Kidney capillary endothelial cell (primary cell): ENCODE results near the gene MYO16.

Experiments
- DNase-seq: peaks from one replicate; pipeline ENCODE4 v3.0.0-alpha.2; 2018; ENCODE audit warnings: low spot score

MYO16 gene

DNA sequence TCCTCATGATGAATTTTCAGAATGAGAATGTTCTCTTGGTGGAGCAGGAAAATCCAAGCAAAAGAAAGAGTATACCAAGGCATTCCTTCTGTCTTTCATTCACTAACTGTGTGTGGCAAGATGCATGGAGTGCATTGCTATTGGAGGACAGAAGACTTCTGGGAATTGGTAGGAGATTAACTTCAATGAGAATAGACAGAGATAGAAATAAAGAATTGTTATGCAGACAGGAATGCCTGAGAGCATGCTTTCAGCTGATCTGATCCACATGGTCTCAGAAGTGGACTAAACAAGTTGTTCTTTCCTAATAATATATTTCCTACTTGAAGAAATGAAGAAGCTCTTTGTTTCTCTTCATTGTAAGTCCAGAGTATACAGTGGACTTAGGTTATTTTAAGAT is 303.6 kb downstream of the MYO16 start:
- DNase-seq, result no peak

DNA sequence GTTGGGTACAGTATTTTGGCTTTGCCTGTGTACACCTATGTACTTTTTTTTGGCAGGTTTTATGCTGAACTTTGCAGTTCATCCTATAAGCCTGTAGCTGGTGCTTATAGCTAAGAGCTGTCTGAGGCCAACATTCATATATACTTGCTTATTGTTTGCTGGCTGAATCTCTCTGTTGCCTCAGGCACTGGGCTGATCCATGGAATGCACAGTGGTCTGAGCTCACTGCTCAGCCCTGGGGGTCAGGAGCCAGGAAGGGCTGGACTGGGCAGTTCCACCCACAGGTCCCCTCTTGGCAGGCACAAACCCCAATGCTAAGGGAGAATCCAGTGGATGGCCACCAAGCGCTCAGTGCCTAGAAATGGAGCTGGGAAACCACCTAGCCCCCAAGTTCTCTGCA is 308.7 kb downstream of the MYO16 start:
- no peak for DNase-seq

DNA sequence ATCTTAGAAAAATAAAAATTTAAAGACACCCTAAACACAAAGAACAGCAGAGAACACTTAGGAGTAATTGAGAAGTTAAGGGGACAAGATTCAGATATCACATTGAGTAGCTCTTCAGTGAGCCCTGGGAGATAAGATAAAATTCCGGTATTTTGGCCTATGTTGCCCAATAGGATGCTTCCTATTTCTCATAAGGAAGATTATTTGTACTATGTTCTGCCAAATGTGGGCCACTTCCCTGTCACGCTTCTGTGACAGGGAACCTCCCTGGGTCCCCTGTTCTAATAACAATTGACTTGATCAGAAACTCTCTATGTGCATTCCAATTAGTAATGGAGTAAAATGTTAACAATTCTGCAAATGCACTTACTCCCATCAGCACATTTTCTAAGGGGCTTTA is 310.7 kb downstream of the MYO16 start:
- DNase-seq, result no peak

DNA sequence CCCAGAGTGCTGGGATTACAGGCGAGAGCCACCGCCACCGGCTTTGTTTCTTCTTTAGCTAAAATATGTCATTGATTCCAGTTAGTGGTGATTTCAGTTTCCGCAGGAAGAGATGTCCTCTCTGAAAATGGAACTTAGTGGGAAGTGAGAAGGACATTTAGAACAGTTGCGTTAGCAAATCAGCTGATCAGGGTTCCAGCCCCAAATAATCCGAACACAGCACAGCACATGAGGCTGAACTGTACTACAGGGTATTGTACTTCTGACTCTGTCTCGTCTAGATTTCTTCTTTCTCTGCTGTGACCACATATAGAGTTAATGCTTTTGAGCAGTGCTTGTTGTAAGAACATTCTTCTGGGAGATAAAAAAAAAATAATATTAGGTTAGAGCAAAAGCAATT is 314.4 kb downstream of the MYO16 start:
- DNase-seq, result no peak

DNA sequence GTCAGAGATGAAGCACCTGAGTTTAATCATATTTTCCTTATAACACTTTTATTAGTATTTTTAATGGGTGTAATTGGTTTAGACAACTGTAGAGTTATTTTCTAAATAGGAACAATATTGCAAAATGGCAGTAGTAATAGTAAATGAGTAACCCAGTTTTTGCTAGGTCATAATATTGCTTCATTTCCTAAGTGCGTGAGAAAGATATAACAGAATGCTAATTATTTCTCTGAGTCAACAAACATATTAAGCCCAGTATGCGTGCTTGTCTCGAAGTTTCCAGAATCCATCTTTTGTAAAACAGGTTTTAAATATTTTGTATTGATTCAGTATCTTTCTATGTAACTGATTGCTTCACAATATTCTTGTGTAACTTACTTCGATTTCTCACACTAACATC is 315.3 kb downstream of the MYO16 start:
- DNase-seq, result no peak

DNA sequence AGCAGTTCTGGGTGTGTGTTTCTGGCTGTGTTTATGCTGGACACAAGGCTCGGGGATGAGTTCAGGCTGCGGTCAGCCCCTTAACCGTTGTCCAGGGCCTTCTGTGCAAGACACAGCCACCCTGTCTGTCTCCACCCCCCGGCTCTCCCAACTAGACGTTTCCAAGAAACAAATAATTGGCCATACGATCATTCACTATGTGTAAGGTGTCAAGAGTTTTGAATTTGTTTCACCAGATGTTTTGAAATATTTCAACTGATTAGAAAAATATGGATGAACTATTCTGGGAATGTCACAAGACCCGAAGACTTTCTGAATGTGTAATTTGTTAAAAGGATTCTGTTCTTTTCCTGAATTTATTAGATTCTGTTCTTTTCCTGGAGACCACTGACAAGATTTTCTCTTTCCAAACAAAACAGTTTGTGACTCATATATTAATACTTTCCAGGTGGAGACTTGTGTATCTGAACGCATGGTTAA is 318.2 kb downstream of the MYO16 start:
- no peak for DNase-seq

DNA sequence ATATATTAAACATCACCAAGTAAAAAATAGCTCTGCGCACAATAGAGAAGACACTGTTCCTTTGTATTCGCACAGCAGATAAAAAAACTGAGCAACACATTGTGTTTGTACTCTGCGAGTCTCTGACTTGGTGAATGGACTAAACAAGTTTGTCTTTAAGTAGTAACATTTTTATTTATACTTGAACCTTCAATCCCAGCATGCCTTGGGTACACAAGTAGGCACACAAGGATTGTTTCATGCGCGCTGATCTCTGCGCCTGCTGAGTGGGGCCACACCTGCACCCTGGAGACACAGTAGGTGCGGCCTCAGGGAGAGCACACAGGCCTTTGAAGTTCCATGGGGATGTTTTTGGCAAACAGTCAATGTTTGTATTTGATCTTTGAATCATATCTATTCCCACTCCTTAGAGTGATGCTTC is 318.9 kb downstream of the MYO16 start:
- no peak for DNase-seq

DNA sequence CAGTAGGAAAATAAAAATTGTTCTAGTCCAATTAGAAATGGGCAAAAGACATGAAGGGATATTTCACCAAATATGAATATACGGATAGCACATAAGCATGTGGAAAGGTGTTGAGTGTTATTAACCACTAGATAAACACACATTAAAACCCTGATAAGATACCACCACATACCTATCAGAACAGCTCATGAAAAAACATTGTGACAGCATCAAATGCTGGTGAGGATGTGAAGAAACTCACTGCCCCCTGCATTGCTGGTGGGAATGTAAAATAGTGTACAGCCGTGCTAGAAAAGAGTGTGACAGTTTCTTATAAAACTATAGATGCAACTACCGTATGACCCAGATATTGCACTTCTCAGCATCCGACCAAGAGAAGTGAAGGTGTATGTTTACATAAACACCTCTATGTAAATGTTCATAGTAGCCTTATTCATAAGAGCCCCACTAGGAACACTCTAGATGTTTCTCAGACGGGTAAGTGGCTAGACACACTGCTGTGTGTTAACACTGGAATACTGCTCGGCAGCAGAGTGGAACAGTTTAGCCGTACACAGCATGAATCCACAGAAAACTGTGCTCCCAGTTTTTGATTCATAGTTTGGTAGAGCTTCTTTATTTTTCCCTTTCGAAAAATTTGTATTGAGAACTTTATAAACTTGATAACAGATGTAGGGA is 321.1 kb downstream of the MYO16 start:
- DNase-seq, result no peak

DNA sequence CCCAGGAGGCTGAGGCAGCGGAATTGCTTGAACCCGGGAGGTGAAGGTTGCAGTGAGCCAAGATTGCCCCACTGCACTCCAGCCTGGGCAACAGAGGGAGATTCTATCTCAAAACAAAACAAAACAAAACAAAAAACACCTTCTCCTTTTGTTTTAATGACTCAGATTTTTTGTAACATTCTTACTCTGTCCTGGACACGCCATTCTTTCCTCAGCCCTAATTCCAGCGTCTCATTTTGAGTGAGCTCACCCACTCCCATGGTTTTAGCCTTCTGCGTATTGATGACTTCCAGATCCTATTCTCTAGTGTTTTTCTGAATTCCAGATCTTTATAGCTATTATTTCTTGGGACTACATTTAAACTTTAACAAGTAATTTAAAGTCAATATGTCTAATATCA is 326.3 kb downstream of the MYO16 start:
- DNase-seq, result no peak

DNA sequence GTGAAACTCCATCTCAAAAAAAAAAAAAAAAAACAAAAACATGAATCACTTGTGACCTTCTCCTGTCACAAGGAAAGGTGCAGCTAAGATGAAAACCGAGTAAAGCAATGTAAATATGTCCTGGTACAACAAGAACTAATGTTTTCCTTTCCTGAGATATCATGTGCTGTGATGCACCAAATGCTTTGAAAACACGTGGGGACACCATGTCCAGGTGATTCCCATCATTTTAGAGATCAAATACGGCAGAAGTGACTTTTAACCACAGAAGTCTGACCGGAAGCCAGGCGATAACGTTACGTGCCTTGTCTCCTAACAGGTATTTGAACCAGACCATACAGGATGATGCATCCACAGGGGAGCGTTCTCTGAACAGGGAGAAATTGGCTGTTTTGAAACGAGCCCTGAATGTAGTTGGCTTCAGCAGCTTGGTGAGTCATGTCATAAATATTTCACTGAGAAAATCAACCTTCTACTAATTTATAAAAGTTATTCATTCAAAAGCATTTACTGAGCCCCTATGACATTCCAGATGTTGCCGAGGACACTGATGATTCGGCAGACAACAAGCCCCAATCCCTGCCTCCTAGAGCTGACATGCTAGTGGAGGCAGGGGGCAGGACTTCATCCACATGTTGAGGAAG is 328.1 kb downstream of the MYO16 start:
- DNase-seq, result peak; percentile 37

DNA sequence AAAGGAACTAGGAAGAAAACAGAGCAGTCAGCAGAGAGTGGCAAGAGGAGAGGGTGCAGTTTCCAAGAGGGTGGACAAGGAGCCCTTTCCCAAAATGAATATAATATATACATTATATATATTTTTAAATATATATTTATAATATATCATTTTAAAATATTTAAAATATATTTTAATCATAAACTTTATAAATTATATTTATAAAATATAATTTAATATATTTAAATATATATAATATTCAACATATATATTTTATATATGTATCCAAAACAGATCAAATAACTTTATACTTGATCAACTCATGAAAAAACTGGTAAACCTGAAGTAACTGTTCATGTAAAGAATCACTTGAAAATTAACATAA is 328.6 kb downstream of the MYO16 start:
- no peak for DNase-seq

DNA sequence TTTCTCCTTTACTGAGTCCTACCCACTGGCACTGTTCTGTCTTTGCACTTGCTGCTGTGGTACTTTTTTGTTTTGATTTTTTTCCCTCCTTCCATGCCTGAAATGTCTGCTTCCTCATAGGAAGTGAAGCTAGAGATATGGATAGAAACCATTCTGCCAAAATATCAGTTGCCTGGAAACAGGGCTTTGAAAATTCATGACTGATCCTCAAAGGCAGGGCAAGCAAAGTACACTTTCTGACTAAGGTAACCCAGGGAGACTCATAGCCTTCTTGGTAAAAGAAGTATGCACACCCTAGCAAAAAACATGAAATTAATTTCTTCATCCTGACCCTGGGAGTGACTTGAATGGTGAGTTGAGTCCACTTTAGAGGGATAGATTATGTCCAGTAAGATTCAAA is 329.8 kb downstream of the MYO16 start:
- no peak for DNase-seq

DNA sequence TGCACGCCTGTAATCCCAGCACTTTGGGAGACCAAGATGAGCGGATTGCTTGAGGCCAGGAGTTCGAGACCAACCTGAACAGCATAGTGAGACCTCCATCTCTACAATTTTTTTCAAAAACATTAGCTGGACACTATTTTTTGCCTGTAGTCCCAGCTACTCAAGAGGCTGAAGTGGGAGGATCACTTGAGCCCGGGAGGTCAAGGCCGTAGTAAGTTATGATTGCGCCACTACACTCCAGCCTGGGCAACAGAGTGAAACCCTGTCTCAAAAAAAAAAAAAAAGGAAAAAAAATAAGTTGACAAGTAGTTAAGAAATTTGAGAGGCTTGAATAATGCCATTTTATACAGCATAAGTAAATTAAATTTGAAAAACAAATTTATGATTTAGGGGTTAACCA is 330.6 kb downstream of the MYO16 start:
- DNase-seq, result no peak

DNA sequence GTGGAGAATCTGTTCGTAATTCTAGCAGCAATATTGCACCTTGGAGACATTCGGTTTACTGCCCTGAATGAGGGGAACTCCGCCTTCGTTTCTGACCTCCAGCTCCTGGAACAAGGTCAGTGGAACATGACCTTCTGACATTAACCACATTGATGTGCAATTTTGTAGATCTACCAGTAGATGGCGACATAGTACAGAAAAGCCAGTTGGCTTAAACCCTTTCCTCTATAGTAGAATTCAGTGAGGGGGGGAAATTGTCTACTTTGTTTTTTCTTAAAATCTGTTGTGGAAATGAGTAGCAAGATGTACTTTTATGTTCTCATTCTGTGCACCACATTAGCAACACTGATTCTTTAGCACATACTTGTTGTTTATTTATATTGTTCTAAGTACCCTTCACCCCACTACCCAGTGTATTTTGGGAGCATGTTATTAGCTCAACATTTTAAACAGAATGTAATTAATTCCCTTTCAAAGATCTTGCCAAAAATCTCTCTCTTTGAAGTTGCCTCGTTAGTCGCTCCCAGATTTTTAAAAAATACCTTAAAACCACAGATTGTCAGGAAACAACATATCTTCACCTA is 332.2 kb downstream of the MYO16 start:
- DNase-seq, result peak; percentile 68

DNA sequence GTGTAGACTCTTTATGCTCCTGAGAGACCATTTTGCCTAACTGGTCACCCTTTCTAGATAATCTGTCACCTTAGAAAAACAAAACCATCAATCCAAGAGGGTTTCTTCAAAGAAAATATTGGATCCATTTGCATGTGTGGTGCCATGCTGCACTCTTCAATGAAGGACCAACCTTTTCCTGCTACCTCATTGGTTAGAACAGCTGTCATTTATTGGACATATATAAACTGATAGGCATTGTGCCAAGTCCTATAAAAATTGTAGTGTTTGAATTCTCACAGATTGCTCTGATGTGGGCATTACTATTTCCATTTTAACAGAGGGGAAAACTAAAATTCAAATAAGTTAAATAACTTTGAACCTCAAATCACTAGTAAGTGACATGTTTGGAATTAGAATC is 333.2 kb downstream of the MYO16 start:
- DNase-seq, result no peak

DNA sequence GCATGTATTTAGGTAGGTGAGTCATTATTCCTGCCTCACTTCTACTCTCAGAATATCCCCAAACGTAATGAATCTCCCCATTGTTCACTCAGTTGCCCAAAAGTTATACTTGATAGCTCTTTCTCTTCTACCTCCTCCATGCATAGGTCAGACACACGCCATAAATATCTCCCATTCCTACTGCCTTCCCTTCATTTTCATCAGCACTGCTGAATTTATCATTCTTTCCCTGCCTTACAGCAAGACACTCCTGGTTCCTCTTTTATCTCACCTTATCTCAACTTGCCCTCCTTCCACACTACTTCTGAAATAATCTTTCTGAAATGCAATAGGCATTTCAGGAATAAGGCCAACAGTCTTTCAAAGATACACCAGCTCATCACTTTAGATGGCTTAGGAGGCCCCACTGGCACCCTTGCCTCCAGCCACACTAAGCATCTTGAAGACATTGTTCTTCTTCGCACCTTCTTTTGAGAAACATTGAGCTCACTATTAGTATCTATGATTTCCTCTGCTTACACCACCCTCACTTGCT is 333.9 kb downstream of the MYO16 start:
- no peak for DNase-seq

DNA sequence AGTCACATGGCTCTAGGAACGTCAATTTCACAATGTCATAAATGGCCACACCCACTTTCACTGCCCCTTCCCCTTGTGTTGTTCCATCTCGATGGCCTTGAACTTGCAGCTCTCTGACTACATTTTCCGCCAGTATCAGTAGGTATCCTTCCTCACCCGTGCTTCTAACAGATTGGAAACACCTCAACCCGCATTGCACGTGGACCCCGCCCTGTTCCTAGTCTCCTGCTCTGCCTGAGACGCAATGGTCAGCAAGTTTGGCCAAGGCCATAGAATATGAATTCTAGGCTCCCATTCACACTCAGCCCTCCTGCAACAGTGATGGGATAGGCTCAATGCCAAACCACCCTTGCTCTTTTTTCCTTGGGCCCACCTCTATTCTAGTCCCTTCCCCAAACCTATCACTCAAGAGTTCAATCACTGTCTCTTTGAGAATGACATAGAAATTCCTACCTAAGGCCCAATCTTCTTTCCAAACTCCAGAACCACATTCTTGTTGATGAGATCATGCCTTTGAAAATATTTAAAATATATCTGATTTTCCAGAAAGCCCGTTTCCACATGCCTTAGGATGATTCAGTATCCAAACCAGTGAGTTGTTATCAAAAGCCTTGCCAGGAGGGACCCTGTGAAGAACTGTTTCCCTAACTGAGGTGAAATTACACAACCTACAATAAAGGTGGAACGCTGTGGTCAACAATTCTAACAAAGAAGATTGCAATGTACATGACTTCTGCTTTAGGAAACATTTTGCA is 334.6 kb downstream of the MYO16 start:
- no peak for DNase-seq

DNA sequence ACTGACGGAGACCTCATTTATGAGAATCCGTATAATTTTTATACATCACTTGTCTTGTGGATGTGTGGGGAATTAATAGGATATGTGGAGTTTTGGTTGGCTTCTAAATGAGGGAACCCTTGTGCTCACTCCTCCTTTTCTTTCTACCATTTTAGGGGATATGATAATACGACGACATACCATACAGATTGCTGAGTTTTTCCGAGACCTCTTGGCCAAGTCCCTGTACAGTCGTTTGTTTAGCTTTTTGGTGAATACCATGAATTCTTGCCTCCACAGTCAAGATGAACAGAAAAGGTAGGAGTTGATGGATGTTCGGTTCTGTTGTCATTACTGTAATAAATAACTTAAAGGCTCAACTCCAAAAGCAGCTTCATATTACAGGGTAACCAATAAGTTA is 335.2 kb downstream of the MYO16 start:
- DNase-seq, result no peak

DNA sequence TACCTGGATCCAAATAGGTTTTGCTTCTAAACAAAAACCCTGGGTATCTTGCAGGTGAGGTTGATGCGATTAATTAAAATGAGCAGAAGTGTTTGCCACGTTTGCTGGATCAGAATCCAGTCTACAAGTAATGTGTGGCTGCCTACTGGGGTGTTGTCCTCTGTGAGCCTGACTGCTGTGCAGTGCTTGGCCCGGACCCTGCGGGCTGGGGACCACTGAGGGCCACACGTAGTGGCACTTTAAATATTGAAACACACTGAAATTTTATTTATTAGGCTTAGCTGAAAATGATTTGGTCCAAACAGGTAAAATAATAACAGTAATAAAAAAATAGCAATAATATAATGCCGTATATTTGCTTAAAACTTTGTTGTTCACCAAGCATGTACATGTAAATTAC is 338.0 kb downstream of the MYO16 start:
- no peak for DNase-seq

DNA sequence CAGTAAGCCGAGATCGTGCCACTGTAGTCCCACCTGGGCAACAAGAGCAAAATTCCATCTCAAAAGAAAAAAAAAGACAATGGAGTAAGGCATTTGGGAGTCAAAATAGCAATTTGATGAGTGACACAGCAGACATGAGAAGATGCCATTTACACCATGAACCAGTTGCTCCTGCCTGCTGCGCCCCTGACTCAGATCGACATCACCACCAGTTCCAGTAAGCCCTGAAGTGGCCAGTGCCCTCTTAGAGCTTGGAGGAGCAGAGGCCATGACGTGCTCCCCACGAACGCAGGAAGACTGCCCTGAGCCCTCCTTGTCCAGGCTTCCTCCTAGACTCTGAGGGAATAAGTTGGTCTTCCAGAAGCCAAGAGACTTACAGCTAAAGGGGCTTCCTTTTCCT is 339.2 kb downstream of the MYO16 start:
- DNase-seq, result no peak

DNA sequence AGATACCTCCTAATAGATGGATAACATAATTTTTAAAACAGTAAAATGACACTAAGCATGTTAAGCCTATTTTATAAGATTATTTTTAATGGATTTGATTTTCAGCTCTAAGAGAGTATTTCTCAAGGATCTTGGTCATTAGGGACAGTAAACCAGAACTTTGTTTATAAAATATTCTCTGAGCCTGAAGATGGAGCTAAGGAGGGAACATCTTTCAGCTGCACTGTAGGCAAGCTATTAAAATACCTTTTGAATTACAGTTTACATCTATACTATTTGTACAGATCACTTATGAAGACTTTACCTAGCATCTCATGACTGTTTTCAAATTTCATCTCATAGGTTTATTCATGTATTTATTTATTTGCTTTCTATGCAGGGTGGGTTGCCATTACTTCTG is 345.3 kb downstream of the MYO16 start:
- no peak for DNase-seq

DNA sequence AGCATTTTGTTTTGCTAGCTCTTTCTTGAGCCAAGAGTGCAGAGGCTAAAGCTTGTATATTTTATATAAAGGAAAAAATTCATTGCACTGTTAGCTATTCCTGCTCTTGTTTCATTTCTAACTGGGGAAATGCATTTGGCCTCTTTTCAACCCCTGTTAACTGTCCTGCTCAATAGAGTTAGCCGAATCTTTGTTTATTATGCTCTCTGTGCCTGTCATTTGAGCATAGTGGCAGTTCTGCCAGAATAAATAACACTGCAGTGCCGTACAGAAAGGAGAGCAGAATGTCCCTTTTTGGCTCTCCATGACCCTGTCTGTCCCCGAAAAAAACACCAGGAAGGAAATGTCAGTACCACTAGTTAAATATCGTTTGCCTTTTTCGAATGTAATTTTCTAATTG is 350.8 kb downstream of the MYO16 start:
- DNase-seq, result no peak

DNA sequence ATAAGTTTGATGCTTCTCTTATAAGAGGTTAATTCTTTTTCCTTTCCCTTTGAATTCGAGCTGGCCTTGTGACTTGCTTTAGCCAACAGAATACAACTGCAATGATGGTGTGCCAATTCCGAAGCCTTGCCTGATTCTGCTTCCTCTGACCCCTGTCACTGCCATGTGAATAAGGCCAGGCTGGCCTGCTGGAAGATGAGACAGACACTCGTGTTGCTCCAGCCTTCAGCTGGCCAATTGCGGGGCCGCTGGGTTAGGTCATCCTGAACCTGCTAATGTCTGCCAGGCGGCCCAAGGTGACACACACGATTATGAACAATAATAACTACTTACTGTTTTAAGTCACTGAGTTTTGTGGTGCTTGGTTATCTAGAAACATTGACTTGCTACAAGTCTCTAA is 352.0 kb downstream of the MYO16 start:
- DNase-seq, result no peak
